Middle frontal gyrus (tissue), 1 donor: ENCODE results near the gene YJEFN3.
A peak's percentile ranks its signal among the peaks of the same experiment; 100 is the strongest.

Experiments
- DNase-seq: peaks from one replicate; pipeline ENCODE4 v3.0.0-alpha.2; 2015; ENCODE audit warnings: low spot score; ENCODE audit errors: extremely low spot score

YJEFN3 gene

GRCh38 chr19:19495614-19496603 is 32.8 kb upstream of the YJEFN3 start:
- no peak for DNase-seq

- DNase-seq: no peak
Observed at GRCh38 chr19:19498255-19498991, 30.3 kb upstream of the YJEFN3 start.

DNA sequence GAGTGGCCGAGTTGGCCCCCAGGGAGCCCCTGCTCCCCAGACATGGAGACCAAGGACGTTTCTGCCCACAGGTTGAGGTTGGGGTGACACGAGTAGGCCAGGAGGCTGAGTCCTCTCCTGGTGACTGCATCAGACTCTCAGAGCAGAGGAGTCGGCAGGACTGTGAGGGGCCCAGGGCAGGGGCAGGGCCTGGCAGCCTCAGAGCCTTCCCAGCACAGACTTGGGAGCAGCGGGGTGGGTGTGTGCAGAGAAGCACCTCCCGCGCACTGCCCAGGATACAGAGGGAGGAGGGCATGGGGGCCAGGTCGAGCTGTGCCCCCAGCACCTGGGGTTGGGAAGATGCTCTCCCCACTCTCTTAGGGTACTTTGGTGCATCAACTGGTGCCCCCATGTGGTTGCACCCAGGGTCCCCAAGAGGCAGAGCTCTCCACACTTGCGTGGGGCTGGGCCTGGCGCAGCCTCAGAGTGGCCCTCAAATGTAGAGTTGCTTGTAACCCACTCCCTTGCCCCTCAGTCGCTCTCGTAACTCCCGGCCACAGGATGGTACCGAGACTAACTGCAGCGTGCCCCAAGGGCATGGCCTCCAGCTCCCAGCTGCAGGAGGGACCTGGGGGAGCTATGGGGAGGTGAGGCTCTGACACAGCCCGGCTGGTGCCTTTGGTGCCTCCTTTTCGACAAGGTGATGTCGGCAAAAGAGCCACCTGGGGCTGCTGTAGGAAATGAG is 29.3 kb upstream of the YJEFN3 start:
- DNase-seq: no peak

DNA sequence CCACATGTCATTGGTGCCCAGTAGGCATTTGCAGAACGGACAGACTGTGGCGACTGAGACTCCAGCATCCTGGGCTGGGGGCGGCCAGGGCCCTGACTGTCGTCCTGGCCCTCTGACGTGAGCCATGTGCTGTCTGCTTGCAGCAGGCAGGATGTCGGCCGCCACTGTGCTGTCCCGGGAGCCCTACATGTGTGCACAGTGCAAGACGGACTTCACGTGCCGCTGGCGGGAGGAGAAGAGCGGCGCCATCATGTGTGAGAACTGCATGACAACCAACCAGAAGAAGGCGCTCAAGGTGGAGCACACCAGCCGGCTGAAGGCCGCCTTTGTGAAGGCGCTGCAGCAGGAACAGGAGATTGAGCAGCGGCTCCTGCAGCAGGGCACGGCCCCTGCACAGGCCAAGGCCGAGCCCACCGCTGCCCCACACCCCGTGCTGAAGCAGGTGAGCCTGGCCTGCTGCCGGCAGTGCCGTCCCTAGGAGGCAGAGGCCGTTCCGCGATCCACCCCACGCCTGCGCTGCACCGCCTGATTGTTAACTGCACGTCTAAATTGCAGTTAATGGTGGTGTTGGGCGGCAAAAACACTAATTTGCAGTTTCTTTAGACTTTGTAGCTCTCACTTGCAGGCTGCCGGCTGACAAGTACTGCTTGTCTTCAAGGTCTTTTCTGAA is 27.6 kb upstream of the YJEFN3 start:
- no peak for DNase-seq

DNA sequence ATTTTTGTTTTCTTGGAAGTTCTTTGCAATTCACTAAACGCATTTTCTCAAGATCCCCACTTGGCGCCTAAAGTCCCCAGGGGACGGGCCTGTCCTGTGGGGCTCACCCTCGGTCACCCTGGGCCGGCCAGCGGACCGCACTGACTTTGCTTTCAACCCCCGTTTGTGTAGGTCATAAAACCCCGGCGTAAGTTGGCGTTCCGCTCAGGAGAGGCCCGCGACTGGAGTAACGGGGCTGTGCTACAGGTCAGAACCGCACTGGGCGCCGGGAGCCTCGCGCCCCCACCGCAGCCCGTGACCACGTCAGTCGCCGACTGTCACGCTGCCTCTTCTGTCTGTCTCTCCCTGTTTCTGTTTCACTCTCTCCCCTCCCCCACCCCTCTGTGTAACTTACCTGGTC is 26.9 kb upstream of the YJEFN3 start:
- no peak for DNase-seq

DNA sequence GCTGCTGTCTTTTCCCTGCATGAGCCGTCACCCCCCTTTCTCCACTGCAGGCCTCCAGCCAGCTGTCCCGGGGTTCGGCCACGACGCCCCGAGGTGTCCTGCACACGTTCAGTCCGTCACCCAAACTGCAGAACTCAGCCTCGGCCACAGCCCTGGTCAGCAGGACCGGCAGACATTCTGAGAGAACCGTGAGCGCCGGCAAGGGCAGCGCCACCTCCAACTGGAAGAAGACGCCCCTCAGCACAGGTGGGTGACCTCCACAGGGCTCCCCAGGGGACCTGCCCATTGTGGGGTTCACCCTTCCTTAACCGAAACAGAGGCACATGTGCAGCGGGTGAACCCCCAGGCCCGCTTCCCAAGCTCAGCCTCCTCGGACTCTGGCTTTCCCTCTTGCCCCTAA is 26.4 kb upstream of the YJEFN3 start:
- no peak for DNase-seq

DNA sequence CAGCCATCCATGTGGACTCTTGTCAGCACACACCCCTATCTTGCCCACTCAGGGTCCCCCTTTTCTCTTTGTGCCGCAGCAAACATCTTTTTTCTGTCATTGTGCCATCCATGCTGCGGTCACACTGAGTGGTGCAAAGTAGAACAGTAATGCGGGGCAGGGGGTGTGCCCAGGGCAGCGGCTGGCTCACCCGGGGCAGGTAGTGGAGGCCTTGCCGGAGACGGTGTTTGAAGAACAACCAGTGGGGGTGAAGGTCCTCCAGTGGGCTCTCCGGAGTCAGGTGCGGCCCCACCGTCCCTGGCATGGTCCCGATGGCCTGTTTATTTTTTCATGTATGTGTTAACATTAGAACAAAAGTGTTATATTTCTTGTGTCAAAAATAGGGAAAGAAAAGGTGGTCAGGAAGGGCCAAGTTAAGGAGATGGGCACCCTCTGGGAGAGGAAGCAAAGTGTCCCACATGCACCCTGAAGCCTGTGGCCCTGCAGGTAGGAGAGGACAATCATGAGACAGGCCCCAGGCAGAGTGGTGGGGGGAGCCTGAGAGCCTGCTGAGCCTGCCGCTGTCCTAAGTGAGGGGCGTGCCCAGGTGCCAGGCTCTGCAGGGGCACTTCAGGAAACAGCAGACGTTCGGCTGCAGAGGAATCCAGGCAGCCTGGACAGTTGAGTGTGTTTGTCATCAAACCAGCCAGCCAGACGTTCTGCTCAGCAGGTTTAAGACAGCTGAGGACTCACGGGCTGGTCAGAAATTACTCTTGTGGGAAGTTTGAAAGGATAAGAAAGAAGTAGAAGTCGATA is 25.7 kb upstream of the YJEFN3 start:
- no peak for DNase-seq

- no peak for DNase-seq
Observed at GRCh38 chr19:19504754-19505668, 23.7 kb upstream of the YJEFN3 start.

GRCh38 chr19:19505669-19506326 is 22.9 kb upstream of the YJEFN3 start:
- no peak for DNase-seq

GRCh38 chr19:19506592-19506991 is 22.1 kb upstream of the YJEFN3 start:
- DNase-seq: no peak

DNA sequence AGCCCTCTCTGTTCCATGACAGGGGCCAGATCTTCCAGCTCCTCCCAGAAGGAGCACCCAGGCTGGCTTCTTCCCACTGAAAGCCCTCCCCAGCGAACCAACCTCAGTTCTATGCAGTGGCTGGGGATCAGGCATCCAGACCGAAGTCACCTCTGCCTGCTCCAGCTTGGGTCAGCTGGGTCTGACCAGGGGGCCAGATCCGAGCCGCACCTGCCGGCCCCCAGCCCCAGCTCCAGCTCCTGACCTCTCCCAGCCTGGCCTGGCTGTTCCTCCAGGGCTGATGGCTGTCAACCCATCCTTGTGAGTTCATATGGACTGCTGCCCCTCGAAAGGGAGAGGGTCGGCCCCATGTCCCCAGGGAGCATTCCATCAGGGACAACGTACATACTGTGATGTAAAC is 21.4 kb upstream of the YJEFN3 start:
- DNase-seq: no peak

- DNase-seq: no peak
Observed at GRCh38 chr19:19508217-19508616, 20.5 kb upstream of the YJEFN3 start.

DNA sequence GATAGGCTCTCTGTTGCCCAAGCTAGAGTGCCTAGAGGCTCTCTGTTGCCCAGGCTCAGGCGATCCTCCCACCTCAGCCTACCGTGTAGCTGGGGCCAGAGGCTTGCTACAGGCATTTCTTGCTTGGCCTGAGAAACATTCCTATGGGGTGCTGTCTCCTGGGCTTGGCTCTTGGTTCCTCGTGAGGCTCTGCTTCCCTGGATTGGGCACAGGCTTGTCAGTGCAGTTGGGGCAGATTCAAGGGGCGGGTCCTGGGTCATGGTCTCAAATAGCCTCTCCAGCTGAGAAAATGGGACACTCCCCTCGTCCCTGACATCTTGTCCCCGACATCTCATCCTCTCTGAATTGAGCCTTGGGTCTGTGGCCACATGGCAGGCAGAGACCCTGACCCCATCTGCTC is 18.3 kb upstream of the YJEFN3 start:
- DNase-seq: no peak

DNA sequence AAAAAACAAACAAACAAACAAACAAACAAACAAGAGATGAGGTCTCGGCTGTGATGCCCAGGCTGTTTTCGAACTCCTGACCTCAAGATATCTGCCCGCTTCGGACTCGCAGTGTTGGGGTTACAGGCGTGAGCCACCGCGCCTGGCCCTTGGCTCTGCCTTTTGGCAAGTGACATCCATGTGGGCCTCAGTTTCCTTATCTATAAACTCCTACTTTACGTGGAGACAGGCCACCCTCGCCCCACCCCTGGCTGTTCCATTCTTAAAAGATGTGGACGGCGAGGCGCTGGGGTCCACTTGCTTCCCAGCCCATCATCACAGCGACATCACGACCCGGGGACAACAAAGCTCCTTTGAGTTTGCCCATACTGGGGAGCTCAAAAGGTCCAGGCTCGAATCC is 15.0 kb upstream of the YJEFN3 start:
- DNase-seq: no peak

DNA sequence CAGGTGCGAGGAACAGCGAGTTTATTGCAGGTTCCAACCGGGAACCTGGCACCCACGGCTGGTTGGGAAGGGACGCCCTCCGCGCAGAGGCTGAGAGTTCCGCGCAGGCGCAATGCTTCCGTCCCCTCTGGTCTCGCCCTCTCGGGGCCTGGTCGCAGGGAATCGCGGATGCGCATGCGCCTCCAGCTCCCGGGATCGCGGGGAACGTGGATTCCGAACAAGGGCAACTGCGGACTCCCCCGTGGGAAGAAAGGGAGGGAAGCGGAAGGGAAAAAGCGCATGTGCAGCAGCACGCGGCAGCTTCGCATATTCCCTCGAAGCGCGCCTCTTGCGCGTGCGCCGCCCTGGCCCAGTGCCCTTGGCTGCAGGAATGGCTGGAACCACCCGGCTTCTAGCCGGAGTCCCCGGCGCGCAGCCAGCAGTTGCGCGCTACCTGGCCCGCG is 14.5 kb upstream of the YJEFN3 start:
- no peak for DNase-seq

DNA sequence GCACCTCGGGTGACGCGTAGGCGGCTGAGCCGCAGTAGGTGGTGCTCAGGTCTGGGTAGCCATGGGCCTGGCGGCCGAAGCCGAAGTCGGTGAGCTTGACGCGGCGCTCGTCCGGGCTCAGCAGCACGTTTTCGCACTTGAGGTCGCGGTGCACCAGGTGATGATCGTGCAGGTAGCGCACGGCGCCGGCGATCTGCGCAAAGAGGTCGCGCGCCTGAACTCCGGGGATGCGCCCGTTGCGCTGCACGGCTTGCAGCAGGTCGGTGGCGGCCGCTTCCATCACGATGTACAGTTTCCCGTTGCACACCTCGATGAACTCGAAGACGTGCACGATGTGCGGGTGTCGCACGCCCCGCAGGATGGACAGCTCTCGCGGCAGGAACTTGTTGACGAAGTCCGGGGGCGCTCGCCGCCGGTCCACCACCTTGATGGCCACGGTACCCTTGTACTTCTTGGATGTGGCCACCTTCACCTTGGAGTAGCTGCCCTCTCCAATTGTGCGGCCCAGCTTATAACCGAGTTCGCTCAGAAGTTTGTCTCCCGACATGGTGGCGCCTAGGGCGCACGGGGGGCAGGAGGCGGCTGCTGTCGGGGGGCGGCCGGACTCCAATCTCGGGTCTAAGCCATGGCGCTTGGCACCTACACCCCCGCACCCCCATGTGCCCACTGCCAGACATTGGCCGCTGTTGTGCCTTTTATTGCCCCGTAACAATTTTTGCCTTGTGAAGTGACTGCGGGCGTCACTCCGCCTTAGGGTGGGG is 13.7 kb upstream of the YJEFN3 start, which contains the start of gene TSSK6:
Gene TSSK6, minus strand, starts transcription at position 668 of the 761 bp plus-strand sequence. Its CDS starts 121 bp downstream, at position 547.
- DNase-seq: no peak

DNA sequence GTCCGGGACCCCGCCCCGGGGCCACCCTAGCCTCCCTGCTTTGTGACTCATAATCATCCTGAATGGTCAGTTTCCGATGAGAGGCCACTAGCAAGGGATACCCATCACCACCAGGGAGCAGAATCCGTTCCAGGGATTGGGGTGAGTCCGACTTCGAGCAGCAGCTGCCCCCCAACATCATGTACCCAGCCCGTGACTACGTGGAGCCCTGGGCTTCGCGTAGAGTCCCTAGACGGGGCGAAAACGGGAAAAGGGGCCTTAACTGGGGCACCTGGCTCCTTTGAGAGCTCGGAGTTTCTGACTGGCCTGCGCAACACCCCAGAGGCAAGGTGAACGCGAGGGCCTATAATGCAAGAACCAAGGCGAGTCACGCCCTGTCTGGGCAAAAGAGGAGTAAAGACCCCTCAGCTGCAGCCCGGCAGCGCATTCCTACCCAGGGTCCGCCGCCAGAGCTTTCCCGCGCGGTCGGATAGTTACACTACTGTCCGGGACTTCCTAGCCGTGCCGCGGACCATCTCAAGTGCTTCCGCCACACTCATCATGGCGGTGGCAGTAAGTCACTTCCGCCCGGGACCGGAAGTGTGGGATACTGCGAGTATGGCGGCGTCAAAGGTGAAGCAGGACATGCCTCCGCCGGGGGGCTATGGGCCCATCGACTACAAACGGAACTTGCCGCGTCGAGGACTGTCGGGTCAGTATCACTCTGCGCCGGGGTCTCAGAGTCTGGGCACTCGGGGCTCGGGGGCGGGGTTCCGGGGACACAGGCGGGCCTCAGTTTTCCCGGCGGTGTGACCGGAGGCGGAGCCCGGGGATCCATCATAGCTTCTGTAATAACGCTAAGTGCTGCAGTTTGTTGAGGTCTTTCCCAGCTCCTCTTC is 12.8 kb upstream of the YJEFN3 start, which contains the start of gene NDUFA13:
Gene NDUFA13, plus strand, starts transcription at position 584 of the 878 bp plus-strand sequence. Its CDS starts 14 bp downstream, at position 598.
- DNase-seq: peak; percentile 84
